ENCODE data around the gene PHC2. TPM values are rescaled to one million over a fixed set of nuclear protein-coding genes. Genes with fewer than 3 reads are reported as not detected.
A peak's percentile ranks its signal among the peaks of the same experiment; 100 is the strongest.
"Not testable (repeated sequence)": the region's sequence is repeated elsewhere in the genome, so short reads cannot be mapped to it uniquely, and the experiment has no call there.

The PHC2 gene
- total RNA-seq, 1 donor from 2014 or later: 222 TPM

DNA sequence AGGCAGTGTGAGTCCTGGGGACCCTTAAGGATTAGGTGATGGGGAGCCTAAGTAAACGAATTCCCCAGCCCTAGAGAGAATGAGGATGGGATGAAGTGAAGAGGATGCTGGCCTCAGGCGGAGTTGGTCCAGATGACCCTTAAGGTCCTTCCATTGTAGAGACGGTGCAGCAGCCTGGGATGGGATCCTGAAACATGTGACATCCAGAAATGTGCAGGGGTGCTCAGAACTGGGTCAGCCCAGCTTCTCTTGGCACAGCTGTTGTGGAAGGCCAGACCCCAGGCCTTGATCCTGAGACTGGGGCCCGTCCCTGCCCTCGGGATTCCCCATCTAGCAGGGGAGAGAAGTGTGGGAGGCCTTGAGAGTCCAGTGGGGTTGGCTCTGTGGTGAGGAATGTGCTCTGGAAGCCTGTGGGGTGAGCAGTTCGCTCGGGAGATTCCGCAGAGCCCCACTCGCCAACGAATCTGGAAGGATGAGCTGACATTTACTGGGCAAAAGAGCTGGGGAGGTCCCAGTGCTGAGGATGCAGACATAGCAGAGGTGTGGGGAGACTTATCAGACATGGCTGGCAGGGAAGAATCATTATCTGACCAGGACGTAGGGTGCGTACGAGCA lies 138.1 kb downstream of the PHC2 start:
- peak in 1 of 2 donors; percentile 58 for DNase-seq (ENCODE audit: low spot score in 2 of 2)

DNA sequence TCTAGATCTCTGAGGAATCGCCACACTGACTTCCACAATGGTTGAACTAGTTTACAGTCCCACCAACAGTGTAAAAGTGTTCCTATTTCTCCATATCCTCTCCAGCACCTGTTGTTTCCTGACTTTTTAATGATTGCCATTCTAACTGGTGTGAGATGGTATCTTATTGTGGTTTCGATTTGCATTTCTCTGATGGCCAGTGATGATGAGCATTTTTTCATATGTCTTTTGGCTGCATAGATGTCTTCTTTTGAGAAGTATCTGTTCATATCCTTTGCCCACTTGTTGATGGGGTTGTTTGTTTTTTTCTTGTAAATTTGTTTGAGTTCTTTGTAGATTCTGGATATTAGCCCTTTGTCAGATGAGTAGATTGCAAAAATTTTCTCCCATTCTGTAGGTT lies 140.3 kb downstream of the PHC2 start:
- not testable (repeated sequence) for H3K9me3 ChIP-seq; H3K27me3 ChIP-seq; DNase-seq (ENCODE audit: low spot score in 2 of 2); H3K27ac ChIP-seq; H3K4me3 ChIP-seq
- H3K4me1 ChIP-seq: peaks cover 4 to 26% of the 10 kb centered on the region in 2 donors
- intact Hi-C loops (cut with DNase I): loop anchor here (10.0 kb wide), 2 partner anchors 166 to 324 kb away; no protein-coding TSS in a partner anchor
- H3K36me3 ChIP-seq: peaks cover 16 to 21% of the 10 kb centered on the region in 2 donors

More for the DNA sequence above, 138.1 kb downstream of the PHC2 start:
- intact Hi-C loops (cut with DNase I): loop anchor here (10.0 kb wide), 2 partner anchors 168 to 322 kb away; no protein-coding TSS in a partner anchor
- Histone ChIP-seq H3K27ac (peak overlapping the region; percentile 39 to 66), H3K4me1 (peaks cover 4 to 21% of the 10 kb centered on the region in 2 donors), H3K27me3 (no peaks in the 10 kb centered on the region), H3K4me3 (no peak overlapping the region), H3K9me3 (no peaks in the 10 kb centered on the region), H3K36me3 (peaks cover 23 to 31% of the 10 kb centered on the region in 2 donors)
- no peak for TF ChIP-seq CTCF (IDR thresholded peaks at IDR 0.05)

- no peaks in the 10 kb centered on the region for H3K27me3 ChIP-seq
- H3K27ac ChIP-seq: peak overlapping the region; percentile 47 to 63
- intact Hi-C loops (cut with DNase I): loop anchor here (10.0 kb wide), 2 partner anchors 165 to 325 kb away; no protein-coding TSS in a partner anchor
- peaks cover 11 to 25% of the 10 kb centered on the region in 2 donors for H3K36me3 ChIP-seq
- no peaks in the 10 kb centered on the region for H3K9me3 ChIP-seq
- no peak for TF ChIP-seq CTCF (IDR thresholded peaks at IDR 0.05)
- H3K4me1 ChIP-seq: peaks cover 0 to 23% of the 10 kb centered on the region in 2 donors
- no peak for DNase-seq (ENCODE audit: low spot score in 2 of 2)
- no peak overlapping the region for H3K4me3 ChIP-seq
Observed at GRCh38 chr1:33289858-33290154, 141.1 kb downstream of the PHC2 start.

DNA sequence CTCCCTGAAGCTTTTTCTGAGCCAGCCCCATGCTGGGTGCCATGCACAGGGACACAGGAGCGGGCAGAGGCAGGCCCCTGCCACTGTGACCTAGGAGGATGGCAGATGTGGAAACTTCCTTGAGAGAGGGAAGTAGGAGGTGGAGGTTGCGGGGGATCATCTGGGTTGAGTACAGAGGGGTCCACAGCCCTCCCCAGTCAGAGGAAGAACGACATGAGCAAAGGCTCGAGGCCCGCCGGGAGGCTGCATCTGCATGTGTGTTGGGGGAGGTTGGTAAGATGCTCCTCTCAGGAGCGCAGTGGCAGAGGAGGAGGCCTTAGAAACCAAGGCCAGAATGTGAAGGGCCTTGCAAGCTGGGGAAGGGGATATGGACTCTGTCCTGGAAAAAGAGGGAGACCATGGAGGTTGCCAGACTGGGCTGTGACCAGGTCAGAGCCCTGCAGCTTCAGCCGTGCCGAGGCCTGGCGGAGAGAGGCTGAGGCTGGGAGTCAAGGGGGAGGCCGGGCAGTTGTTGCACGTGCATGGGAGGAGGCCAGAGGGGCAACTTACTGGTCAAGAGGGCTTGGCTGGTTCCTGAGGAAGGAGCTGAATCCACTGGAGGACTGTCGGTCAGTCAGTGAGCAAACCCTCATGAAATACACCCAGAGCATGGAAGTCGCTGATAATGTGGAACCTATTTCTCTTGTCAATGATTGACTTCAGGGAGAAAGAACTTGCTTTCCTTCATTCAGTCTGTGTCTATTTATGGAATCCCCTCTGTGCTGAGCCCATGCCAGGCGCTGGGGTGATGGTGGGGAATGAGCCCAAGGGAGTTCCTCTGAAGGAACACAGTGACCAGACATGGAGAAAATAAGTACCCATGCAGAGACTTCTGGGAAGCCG lies 141.7 kb downstream of the PHC2 start:
- DNase-seq (ENCODE audit: low spot score in 2 of 2): no peak
- H3K36me3 ChIP-seq: peaks cover 6 to 24% of the 10 kb centered on the region in 2 donors
- H3K9me3 ChIP-seq: no peaks in the 10 kb centered on the region
- TF ChIP-seq CTCF (IDR thresholded peaks at IDR 0.05): no peak
- peaks cover 0 to 23% of the 10 kb centered on the region in 2 donors for H3K4me1 ChIP-seq
- intact Hi-C loops (cut with DNase I): no loop called here
- no peaks in the 10 kb centered on the region for H3K27me3 ChIP-seq
- H3K4me3 ChIP-seq: no peak overlapping the region
- H3K27ac ChIP-seq: peak overlapping the region; percentile 47 to 63

DNA sequence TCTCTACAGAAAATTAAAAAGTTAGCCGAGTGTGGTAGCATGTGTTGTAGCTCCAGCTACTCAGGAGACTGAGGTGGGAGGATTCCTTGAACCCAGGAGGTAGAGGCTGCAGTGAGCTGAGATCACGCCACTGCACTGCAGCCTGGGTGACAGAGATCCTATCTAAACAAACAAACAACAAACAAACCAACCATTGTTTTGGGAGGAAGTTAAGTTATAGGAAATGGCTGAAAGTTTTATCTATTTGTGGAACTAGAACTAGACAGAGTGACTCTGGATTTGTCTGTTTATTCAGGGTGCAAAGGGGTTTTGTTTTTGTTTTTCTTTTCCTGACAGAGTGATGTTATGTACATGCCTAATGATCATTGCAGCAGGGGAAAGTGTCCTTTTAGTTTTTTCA lies 143.6 kb downstream of the PHC2 start:
- TF ChIP-seq CTCF (IDR thresholded peaks at IDR 0.05): no peak
- H3K27ac ChIP-seq: peak overlapping the region; percentile 44 to 63
- DNase-seq (ENCODE audit: low spot score in 2 of 2): no peak
- H3K9me3 ChIP-seq: no peaks in the 10 kb centered on the region
- intact Hi-C loops (cut with DNase I): no loop called here
- peaks cover 0 to 13% of the 10 kb centered on the region in 2 donors for H3K4me1 ChIP-seq
- H3K27me3 ChIP-seq: no peaks in the 10 kb centered on the region
- H3K36me3 ChIP-seq: peaks cover 18 to 30% of the 10 kb centered on the region in 2 donors
- H3K4me3 ChIP-seq: no peak overlapping the region

Measured in ascending aorta (tissue), 2 donors.